HepG2 (cell line): ENCODE results near the gene CMIP. TPM values are rescaled to one million over a fixed set of nuclear protein-coding genes. Genes with fewer than 3 reads are reported as not detected.

Experiments used
- ATAC-seq: fragments of 200-7000 bp; cut with Tn5 transposase; 3 replicates; pipeline ENCODE4 v1.9.1; 2020; ENCODE audit warnings: mild to moderate bottlenecking, moderate library complexity
- BruUV-seq: library from RNA; stranded (reverse); fragments of 400-500 nt; replicated peaks from 2 replicates; lab custom pipeline; 2021; lab: Mats Ljungman, UMichigan
- CTCF ChIA-PET: fragments of 300-600 bp; formaldehyde crosslinking; extraction: SDS; loops from one replicate; lab custom pipeline; 2021; ENCODE audit warnings: low total read pairs, inconsistent platforms, low intra/inter-chr PET ratio; lab: Yijun Ruan, JAX
- POLR2A ChIA-PET: fragments of 350-600 bp; sonication (Branson Sonifier 250); formaldehyde crosslinking; loops from one replicate; lab custom pipeline; 2020; ENCODE audit warnings: antibody characterized with exemption, inconsistent platforms; lab: Yijun Ruan, JAX
- DNase-seq: peaks from one replicate; pipeline ENCODE4 v3.0.0-alpha.2; 2015; ENCODE audit warnings: low spot score
- FAIRE-seq: peaks from 3 replicates; lab custom pipeline; 2011; peaks lifted over from hg19 to GRCh38; lab: Jason Lieb, UNC
- H2AFZ ChIP-seq: one replicate; pipeline ENCODE4 v1.6.1; 2011; ENCODE audit warnings: low read length, inconsistent platforms
- H3K27ac ChIP-seq: fragments of 300-600 bp; 3 replicates; pipeline ENCODE4 v1.8.0; 2011; ENCODE audit warnings: mixed run types, mild to moderate bottlenecking, mixed read lengths, low read length, inconsistent platforms; ENCODE audit not compliant: insufficient read depth; ENCODE audit errors: extremely low read length
- H3K27me3 ChIP-seq, 2 experiments: fragments of 200-600 bp in 1 of 2; 2 replicates in 1 of 2; 3 replicates in 1 of 2; pipeline versions ENCODE4 v1.6.0 to v1.8.0; 2011; ENCODE audit warnings: low read length in 2 of 2, mild to moderate bottlenecking in 2 of 2, moderate library complexity in 2 of 2, inconsistent platforms in 1 of 2; ENCODE audit not compliant: insufficient read depth in 2 of 2, control insufficient read depth in 1 of 2
- H3K36me3 ChIP-seq, 2 experiments: fragments of 200-600 bp in 1 of 2; replicated peaks in 1 of 2; 2 replicates in 1 of 2; 3 replicates in 1 of 2; pipeline versions ENCODE4 v1.5.1 to v1.8.0; 2011; ENCODE audit warnings: low read length in 2 of 2, inconsistent platforms in 1 of 2; ENCODE audit not compliant: insufficient read depth in 2 of 2, control insufficient read depth in 1 of 2
- H3K4me1 ChIP-seq: 2 replicates; pipeline ENCODE4 v1.5.1; 2012; ENCODE audit warnings: low read length, inconsistent platforms; ENCODE audit not compliant: insufficient read depth
- H3K4me2 ChIP-seq: 2 replicates; pipeline ENCODE4 v1.6.0; 2011; ENCODE audit warnings: low read depth, low read length, inconsistent platforms
- H3K4me3 ChIP-seq, 3 experiments: fragments of 200-600 bp in 1 of 3; sonication (generic), shearing (Covaris generic) in 1 of 3; replicated peaks in 1 of 3; 2 replicates each; pipeline ENCODE4 v1.5.1; 2011 to 2016; ENCODE audit warnings: low read length in 3 of 3, inconsistent platforms in 2 of 3, low read depth in 2 of 3, mild to moderate bottlenecking in 2 of 3, control low read depth in 1 of 3, mixed read lengths in 1 of 3; ENCODE audit not compliant: insufficient read depth in 1 of 3
- H3K79me2 ChIP-seq: one replicate; pipeline ENCODE4 v1.6.1; 2011; ENCODE audit warnings: low read length, inconsistent platforms; ENCODE audit not compliant: insufficient read depth
- H3K9ac ChIP-seq: 2 replicates; pipeline ENCODE4 v1.6.0; 2011; ENCODE audit warnings: mild to moderate bottlenecking, low read depth, low read length, inconsistent platforms; ENCODE audit not compliant: insufficient read depth
- H3K9me3 ChIP-seq: 2 replicates; pipeline ENCODE4 v1.5.1; 2012; ENCODE audit warnings: mild to moderate bottlenecking, low read length
- H4K20me1 ChIP-seq: 2 replicates; pipeline ENCODE4 v1.6.0; 2011; ENCODE audit warnings: inconsistent platforms, mild to moderate bottlenecking, low read length, moderate library complexity; ENCODE audit not compliant: insufficient read depth
- CHCHD3 ChIP-seq: sonication (generic); formaldehyde crosslinking; IDR thresholded peaks from 2 replicates; pipeline ENCODE4 v1.8.0; 2022; ENCODE audit warnings: mild to moderate bottlenecking, missing genetic modification reagents, moderate library complexity
- DR1 ChIP-seq: sonication (generic); formaldehyde crosslinking; IDR thresholded peaks from 2 replicates; pipeline ENCODE4 v1.8.0; 2021; ENCODE audit warnings: mild to moderate bottlenecking, missing genetic modification reagents, inconsistent platforms
- FOXP1 ChIP-seq, 2 experiments: fragments of 450-650 bp in 1 of 2; IDR thresholded peaks; 2 replicates each; pipeline ENCODE4 v1.6.1; 2017 to 2018; ENCODE audit warnings: antibody characterized with exemption in 1 of 2
- MAFK ChIP-seq, 2 experiments: IDR thresholded peaks in 1 of 2; conservative IDR thresholded peaks in 1 of 2; 2 replicates each; pipeline ENCODE4 v1.6.1; 2011; ENCODE audit warnings: improper control_type of control experiment in 2 of 2, low read length in 2 of 2
- MED13 ChIP-seq: sonication (generic); formaldehyde crosslinking; IDR thresholded peaks from 2 replicates; pipeline ENCODE4 v1.5.0; 2020; ENCODE audit warnings: missing genetic modification reagents
- ZNF326 ChIP-seq: sonication (generic); formaldehyde crosslinking; IDR thresholded peaks from 2 replicates; pipeline ENCODE4 v1.4.0; 2020; ENCODE audit warnings: missing genetic modification reagents, borderline replicate concordance
- ZNF660 ChIP-seq: sonication (generic); formaldehyde crosslinking; IDR thresholded peaks from 2 replicates; pipeline ENCODE4 v1.5.1; 2020; ENCODE audit warnings: mild to moderate bottlenecking, low read depth, missing genetic modification reagents, borderline replicate concordance
- WGBS: methylation state at CpG from one replicate; pipeline ENCODE4 v1.1.6; 2017; ENCODE audit warnings: low lambda C conversion rate; 5-methylcytosine and 5-hydroxymethylcytosine counted together
- in situ Hi-C: cut with HindIII; loops from 2 replicates; pipeline ENCODE4 v1.10.0; 2017; ENCODE audit warnings: low pct_unique_long_range_greater_than_20kb; ENCODE audit not compliant: extremely low pct_ligation_motif_present
- intact Hi-C: fragments of 100-400 bp; cut with micrococcal nuclease; formaldehyde crosslinking; loops from one replicate; pipeline ENCODE4 v1.10.0; 2022; ENCODE audit not compliant: unreplicated experiment
- polyA plus RNA-seq, 8 experiments: library from polyadenylated mRNA; depleted of rRNA in 3 of 8; stranded (reverse) in 7 of 8; unstranded in 1 of 8; fragments of >200 nt; fragmentation: Illumina TruSeq in 4 of 8; extraction: Trizol in 4 of 8; gene quantifications; 2 replicates each; pipeline versions ENCODE4 v1.2.1 to v1.2.3, GENCODE V29; 2011 to 2016; ENCODE audit warnings: low read depth in 4 of 8, missing spikeins in 1 of 8, mixed read lengths in 1 of 8; ENCODE audit not compliant: insufficient read depth in 1 of 8
- total RNA-seq, 5 experiments: library from RNA; depleted of rRNA; stranded (reverse); fragments of >200 nt; fragmentation: Illumina TruSeq; extraction: Trizol; gene quantifications; 2 replicates each; pipeline ENCODE4 v1.2.3, GENCODE V29; 2016; ENCODE audit warnings: low read depth in 1 of 5
- TF ChIP-seq, protein P1 (sequence below): sonication (generic); formaldehyde crosslinking; IDR thresholded peaks from 2 replicates; pipeline ENCODE4 v1.4.0; 2020; ENCODE audit warnings: missing genetic modification reagents, borderline replicate concordance

The CMIP gene
- total and polyA plus RNA-seq, 2 of the 13 experiments (the other 11 are each of a cell fraction or from before 2014, with no cell fraction given): 10.9 to 18.1 TPM

DNA sequence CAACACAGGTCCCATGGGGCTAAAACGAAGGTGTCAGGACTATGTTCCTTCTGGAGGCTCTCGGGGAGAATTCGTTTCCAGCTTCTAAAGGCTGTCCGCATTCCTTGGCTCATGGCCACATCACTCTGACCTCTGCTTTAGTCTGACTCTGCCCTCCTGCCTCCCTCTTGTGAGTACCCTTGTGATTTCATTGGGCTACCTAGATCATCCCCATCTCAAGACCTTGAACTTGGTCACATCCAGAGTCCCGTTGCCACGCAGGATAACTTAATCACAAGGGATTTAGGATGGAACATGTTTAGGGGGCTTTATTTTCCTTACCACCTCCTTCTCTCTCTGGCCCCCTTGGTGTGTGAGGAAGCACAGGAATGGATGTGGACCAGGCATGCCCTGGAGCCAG is 173.6 kb downstream of the CMIP start (continued):
- TF ChIP-seq, protein P1, sequence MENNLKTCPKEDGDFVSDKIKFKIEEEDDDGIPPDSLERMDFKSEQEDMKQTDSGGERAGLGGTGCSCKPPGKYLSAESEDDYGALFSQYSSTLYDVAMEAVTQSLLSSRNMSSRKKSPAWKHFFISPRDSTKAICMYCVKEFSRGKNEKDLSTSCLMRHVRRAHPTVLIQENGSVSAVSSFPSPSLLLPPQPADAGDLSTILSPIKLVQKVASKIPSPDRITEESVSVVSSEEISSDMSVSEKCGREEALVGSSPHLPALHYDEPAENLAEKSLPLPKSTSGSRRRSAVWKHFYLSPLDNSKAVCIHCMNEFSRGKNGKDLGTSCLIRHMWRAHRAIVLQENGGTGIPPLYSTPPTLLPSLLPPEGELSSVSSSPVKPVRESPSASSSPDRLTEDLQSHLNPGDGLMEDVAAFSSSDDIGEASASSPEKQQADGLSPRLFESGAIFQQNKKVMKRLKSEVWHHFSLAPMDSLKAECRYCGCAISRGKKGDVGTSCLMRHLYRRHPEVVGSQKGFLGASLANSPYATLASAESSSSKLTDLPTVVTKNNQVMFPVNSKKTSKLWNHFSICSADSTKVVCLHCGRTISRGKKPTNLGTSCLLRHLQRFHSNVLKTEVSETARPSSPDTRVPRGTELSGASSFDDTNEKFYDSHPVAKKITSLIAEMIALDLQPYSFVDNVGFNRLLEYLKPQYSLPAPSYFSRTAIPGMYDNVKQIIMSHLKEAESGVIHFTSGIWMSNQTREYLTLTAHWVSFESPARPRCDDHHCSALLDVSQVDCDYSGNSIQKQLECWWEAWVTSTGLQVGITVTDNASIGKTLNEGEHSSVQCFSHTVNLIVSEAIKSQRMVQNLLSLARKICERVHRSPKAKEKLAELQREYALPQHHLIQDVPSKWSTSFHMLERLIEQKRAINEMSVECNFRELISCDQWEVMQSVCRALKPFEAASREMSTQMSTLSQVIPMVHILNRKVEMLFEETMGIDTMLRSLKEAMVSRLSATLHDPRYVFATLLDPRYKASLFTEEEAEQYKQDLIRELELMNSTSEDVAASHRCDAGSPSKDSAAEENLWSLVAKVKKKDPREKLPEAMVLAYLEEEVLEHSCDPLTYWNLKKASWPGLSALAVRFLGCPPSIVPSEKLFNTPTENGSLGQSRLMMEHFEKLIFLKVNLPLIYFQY (CRISPR knock-in tag): no peak
- TF ChIP-seq ZNF326 (CRISPR knock-in tag) (no peak), DR1 (CRISPR knock-in tag) (no peak), MED13 (CRISPR knock-in tag) (no peak), FOXP1 (IDR thresholded peaks at IDR 0.05) (no peak), FOXP1 (CRISPR knock-in tag; IDR thresholded peaks at IDR 0.05) (no peak)

DNA sequence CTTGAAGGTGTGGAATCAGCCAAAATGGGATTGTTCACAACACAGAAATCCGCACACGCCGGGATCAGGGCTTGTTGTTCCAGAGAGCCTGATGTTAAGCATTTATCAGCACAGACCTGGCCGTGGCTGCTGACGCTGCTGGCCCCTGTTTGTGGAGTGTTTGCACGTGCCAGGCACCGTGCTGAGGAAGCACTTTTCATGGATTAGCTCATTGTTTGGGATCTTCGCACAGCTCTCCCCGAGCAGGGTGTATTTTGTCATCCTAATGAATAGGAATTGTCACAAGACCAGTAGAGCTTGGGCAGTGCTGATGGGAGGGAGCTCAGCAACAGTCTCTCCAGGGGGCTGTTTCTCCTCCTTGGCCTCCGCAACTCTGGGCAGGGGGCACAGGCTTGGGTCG is 174.1 kb downstream of the CMIP start:
- FAIRE-seq (no peak), DNase-seq (no peak), ATAC-seq (no peak)
- Histone ChIP-seq H3K27ac (no peak overlapping the region), H3K79me2 (peaks cover 20% of the 10 kb centered on the region), H3K36me3 (peaks cover 62 to 92% of the 10 kb centered on the region in 2 experiments), H2AFZ (no peak overlapping the region), H4K20me1 (peaks cover 83% of the 10 kb centered on the region), H3K9ac (no peak overlapping the region), H3K4me1 (peaks cover 10% of the 10 kb centered on the region), H3K4me2 (no peak overlapping the region), H3K4me3 (no peak overlapping the region), H3K9me3 (no peaks in the 10 kb centered on the region), H3K27me3 (no peaks in the 10 kb centered on the region)
- ChIA-PET CTCF (no interaction called here), POLR2A (no interaction called here)
- 93% methylated on average over 10 of the region's 11 CpGs for WGBS
- peak; percentile 36 to 60; a peak in 3 of 4 replicates for TF ChIP-seq MAFK (conservative IDR thresholded peaks at IDR 0.05 in 1 of 2, IDR thresholded peaks at IDR 0.05 in 1 of 2; ENCODE audit: low read length in 2 of 2)
- no peak for TF ChIP-seq ZNF660 (CRISPR knock-in tag)
- TF ChIP-seq CHCHD3 (CRISPR knock-in tag): no peak
- no TSS peak for BruUV-seq
- intact Hi-C loops: no loop called here
- in situ Hi-C loops: no loop called here
